ENCODE measurements around the gene PDIA4.
"Not testable (repeated sequence)": the region's sequence is repeated elsewhere in the genome, so short reads cannot be mapped to it uniquely, and the experiment has no call there.

Gene PDIA4

DNA sequence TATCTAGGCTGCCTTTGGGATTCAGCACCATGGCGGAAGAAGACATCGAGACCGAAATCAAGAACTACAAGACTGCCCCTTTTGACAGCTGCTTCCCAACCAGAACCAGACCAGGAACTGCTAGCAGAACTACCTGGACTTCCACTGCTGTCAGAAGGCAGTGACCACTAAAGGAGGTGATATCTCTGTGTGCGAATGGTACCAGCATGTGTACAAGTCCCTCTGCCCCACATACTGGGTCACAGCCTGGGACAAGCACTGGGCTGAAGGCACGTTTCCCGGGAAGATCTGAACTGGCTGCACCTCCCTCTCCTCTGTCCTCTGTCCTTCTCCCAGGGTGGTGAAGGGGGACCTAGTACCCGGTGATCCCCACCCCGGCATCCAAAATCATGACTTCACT is 25.6 kb upstream of the PDIA4 start:
- no peaks in the 10 kb centered on the region for H3K9me3 ChIP-seq
- no peaks in the 10 kb centered on the region for H3K4me1 ChIP-seq
- no peaks in the 10 kb centered on the region for H3K27me3 ChIP-seq (ENCODE audit: low read depth)
- in situ Hi-C loops (cut with MboI; ENCODE audit: low sequenced_read_pairs) = no loop called here
- DNase-seq (ENCODE audit: low spot score in 2 of 2) = no peak
- no peak overlapping the region for H3K4me3 ChIP-seq
- H3K36me3 ChIP-seq (replicated peaks) = no peaks in the 10 kb centered on the region

DNA sequence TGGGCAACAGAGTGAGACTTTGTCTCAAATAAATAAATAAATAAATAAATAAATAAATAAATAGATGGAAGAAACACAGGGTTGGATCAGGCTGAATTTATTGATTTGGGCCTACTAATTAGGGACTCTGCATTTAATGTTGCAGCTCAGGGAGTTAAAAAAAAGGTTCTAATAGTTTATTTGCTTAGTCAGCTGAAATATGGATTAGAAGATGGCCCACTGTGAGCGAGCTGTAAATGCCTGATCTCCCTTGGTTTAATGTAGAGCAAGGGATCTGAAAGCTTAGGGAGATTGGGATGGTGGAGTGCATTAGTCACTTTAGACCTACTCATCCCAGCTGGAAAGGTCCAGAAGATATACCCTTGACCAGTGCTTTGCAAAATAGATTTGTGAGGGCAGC is 25.1 kb upstream of the PDIA4 start:
- Histone ChIP-seq H3K4me1 (no peaks in the 10 kb centered on the region), H3K9me3 (no peaks in the 10 kb centered on the region), H3K36me3 (replicated peaks) (no peaks in the 10 kb centered on the region), H3K4me3 (no peak overlapping the region), H3K27me3 (ENCODE audit: low read depth) (no peaks in the 10 kb centered on the region)
- no peak for DNase-seq (ENCODE audit: low spot score in 2 of 2)
- in situ Hi-C loops (cut with MboI; ENCODE audit: low sequenced_read_pairs) = no loop called here

DNA sequence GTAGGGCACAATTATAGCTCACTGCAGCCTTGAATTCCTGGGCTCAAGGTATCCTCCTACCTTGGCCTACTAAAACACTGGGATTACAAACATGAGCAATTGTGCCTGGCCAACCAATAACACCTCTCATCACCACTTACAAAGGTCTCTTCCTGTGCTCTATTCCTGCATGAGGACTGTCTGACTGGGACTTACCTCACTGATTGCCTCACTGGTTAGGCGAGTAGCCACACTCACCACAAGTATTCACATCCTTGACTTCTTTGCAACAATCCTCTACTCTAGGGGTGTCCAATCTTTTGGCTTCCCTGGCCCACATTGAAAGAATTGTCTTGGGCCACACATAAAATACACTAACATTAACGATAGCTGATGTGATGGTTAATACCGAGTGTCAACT is 22.6 kb upstream of the PDIA4 start:
- Histone ChIP-seq H3K36me3 (replicated peaks) (no peaks in the 10 kb centered on the region), H3K9me3 (no peaks in the 10 kb centered on the region)
- in situ Hi-C loops (cut with MboI; ENCODE audit: low sequenced_read_pairs) = no loop called here

DNA sequence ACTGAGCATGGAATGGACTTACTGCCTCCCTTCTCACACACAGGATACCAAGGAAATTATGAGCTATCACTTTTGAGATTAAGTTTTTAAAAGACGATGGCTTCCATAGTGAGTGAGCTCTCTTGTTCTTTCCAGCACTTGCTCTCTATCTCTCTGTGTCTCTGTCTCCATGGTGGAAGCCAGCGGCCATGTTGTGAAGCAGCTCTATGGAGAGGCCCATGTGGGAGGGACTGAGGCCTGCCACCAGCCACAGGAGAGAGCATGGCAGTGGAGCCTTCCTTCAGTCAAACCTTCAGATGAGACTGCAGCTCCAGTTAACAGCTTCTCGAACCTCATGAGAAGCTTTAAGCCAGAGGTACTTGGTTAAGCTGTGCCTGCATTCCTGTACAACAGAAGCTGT is 20.5 kb upstream of the PDIA4 start:
- Histone ChIP-seq H3K4me3 (no peak overlapping the region), H3K36me3 (replicated peaks) (no peaks in the 10 kb centered on the region), H3K9me3 (no peaks in the 10 kb centered on the region), H3K4me1 (no peaks in the 10 kb centered on the region), H3K27me3 (ENCODE audit: low read depth) (no peaks in the 10 kb centered on the region)
- no peak for DNase-seq (ENCODE audit: low spot score in 2 of 2)
- in situ Hi-C loops (cut with MboI; ENCODE audit: low sequenced_read_pairs) = no loop called here

More for the DNA sequence above, 22.6 kb upstream of the PDIA4 start:
- Histone ChIP-seq H3K4me3 (no peak overlapping the region), H3K27me3 (ENCODE audit: low read depth) (no peaks in the 10 kb centered on the region), H3K4me1 (no peaks in the 10 kb centered on the region)
- DNase-seq (ENCODE audit: low spot score in 2 of 2) = no peak

DNA sequence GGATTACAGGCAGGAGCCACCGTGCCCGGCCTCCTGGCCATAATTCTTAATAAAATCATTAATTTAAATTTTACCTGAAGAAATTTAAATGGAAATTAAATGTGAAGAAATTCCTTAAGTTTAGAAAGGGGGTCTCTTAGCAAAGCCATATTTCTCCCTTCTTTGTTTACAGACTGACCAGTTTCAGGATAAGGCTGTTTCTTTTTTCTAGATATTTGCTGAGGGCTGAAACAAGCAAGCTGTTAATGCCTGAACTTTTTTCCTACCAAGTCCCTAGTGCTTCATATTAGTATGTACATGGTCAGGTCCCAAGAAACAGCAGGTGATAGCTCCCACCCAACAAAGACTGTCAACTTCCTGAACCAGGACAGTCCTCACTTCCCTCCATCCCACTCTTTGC is 18.1 kb upstream of the PDIA4 start:
- Histone ChIP-seq H3K9me3 (no peaks in the 10 kb centered on the region), H3K27me3 (ENCODE audit: low read depth) (no peaks in the 10 kb centered on the region), H3K4me1 (no peaks in the 10 kb centered on the region), H3K36me3 (replicated peaks) (no peaks in the 10 kb centered on the region), H3K4me3 (no peak overlapping the region)
- no peak for DNase-seq (ENCODE audit: low spot score in 2 of 2)
- in situ Hi-C loops (cut with MboI; ENCODE audit: low sequenced_read_pairs) = no loop called here

DNA sequence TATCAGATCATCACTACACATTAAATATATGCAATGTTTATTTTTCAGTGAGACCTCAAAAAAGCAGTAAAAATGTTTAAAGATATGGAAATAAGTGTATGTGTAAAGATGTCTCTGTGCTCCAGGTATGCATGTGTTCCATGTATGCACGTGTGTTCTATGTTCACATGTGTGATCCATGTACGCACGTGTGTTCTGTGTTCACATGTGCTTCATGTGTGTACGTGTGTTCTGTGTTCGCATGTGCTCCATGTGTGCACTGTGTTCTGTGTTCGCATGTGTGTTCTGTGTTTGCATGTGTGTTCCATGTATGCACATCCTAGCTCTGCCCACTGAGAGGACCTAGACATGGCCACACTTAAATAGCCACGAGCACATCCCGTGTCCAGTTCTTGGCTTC is 15.6 kb upstream of the PDIA4 start:
- H3K4me1 ChIP-seq = no peaks in the 10 kb centered on the region
- in situ Hi-C loops (cut with MboI; ENCODE audit: low sequenced_read_pairs) = no loop called here
- DNase-seq (ENCODE audit: low spot score in 2 of 2) = no peak
- no peak overlapping the region for H3K4me3 ChIP-seq
- H3K36me3 ChIP-seq (replicated peaks) = no peaks in the 10 kb centered on the region
- no peaks in the 10 kb centered on the region for H3K27me3 ChIP-seq (ENCODE audit: low read depth)
- no peaks in the 10 kb centered on the region for H3K9me3 ChIP-seq

DNA sequence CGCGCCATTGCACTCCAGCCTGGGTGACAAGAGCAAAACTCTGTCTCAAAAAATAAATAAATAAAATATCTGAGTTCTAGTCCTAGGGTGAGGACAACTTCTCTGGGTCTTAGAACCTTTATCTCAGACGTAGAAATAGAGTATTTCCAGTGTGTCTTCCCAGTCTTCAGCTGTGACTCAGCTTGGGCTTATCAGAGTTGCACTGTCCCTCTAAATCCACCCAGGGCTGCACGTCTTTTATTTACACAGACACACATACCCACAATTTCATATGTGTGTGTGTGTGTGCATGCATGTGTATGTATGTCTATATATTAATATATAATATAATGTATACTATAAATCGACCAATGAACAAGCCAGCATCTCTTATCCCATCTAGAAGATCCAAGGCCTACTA is 13.0 kb upstream of the PDIA4 start:
- Histone ChIP-seq H3K4me1 (no peaks in the 10 kb centered on the region), H3K9me3 (peaks cover 7% of the 10 kb centered on the region)
- in situ Hi-C loops (cut with MboI; ENCODE audit: low sequenced_read_pairs) = no loop called here

DNA sequence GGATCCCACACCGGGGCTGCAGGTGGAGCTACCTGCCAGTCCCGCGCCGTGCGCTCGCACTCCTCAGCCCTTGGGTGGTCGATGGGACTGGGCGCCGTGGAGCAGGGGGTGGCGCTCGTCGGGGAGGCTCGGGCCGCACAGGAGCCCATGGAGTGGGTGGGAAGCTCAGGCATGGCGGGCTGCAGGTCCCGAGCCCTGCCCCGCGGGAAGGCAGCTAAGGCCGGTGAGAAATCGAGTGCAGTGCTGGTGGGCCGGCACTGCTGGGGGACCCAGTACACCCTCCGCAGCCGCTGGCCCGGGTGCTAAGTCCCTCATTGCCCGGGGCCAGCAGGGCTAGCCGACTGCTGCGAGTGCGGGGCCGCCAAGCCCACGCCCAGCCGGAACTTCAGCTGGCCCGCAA is 10.3 kb upstream of the PDIA4 start:
- H3K4me1 ChIP-seq; H3K4me3 ChIP-seq; in situ Hi-C loops (cut with MboI; ENCODE audit: low sequenced_read_pairs); DNase-seq (ENCODE audit: low spot score in 2 of 2); H3K36me3 ChIP-seq (replicated peaks); H3K27me3 ChIP-seq (ENCODE audit: low read depth): not testable (repeated sequence)
- H3K9me3 ChIP-seq = peaks cover 12% of the 10 kb centered on the region

More for the DNA sequence above, 13.0 kb upstream of the PDIA4 start:
- DNase-seq (ENCODE audit: low spot score in 2 of 2) = no peak
- no peaks in the 10 kb centered on the region for H3K36me3 ChIP-seq (replicated peaks)
- H3K4me3 ChIP-seq = no peak overlapping the region
- no peaks in the 10 kb centered on the region for H3K27me3 ChIP-seq (ENCODE audit: low read depth)

DNA sequence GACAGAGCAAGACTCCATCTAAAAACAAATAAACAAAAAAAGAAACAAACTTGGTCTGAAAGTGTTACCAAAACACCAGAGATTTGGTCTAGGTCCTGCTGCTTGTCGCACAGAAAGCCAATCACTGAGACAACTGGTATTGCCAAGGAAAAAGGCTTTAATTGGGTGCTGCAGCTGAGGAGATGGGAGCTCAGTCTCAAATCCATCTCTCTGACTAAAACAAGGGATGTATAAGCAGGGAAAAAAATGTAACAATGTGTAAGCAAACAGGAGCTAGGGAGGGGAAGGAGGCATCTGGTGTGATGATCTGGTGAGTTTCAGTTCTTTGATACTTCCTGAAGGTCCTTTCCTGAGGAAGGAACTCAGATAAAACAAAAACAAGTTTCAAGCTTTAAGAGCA is 8.4 kb upstream of the PDIA4 start:
- Histone ChIP-seq H3K4me1 (no peaks in the 10 kb centered on the region), H3K36me3 (replicated peaks) (no peaks in the 10 kb centered on the region), H3K9me3 (peaks cover 12% of the 10 kb centered on the region), H3K4me3 (no peak overlapping the region), H3K27me3 (ENCODE audit: low read depth) (no peaks in the 10 kb centered on the region)
- in situ Hi-C loops (cut with MboI; ENCODE audit: low sequenced_read_pairs) = no loop called here
- no peak for DNase-seq (ENCODE audit: low spot score in 2 of 2)

DNA sequence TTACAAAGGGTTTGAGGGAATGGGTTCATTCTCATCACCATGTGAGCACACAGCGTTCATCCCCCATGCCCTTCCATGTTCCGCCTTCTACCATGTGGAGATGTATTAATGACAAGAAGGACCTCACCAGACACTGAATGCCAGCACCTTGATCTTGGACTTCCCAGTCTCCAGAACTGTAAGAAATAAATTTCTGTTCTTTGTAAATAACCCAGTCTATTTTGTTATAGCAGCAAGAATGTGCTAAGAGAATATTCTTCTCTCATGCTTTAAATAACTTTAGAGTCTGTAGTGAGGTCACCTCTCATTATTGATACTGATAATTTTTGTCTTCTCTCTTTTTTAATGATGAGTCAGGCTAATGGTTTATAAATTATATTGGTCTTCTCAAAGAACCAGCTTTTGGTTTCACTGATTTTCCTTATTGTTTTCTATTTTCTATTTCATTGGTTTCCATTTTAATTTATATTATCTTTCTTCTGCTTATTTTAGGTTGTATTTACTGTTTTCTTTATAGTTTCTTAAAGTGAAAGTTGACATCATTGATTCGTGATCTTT is 3.1 kb upstream of the PDIA4 start:
- no peaks in the 10 kb centered on the region for H3K27me3 ChIP-seq (ENCODE audit: low read depth)
- H3K9me3 ChIP-seq = peaks cover 6% of the 10 kb centered on the region
- H3K36me3 ChIP-seq (replicated peaks) = 0 out of 2 replicates have a peak, but pooled peaks cover 3% of the 10 kb centered on the region
- in situ Hi-C loops (cut with MboI; ENCODE audit: low sequenced_read_pairs) = no loop called here
- no peak for DNase-seq (ENCODE audit: low spot score in 2 of 2)
- no peak overlapping the region for H3K4me3 ChIP-seq
- peaks cover 4% of the 10 kb centered on the region for H3K4me1 ChIP-seq

DNA sequence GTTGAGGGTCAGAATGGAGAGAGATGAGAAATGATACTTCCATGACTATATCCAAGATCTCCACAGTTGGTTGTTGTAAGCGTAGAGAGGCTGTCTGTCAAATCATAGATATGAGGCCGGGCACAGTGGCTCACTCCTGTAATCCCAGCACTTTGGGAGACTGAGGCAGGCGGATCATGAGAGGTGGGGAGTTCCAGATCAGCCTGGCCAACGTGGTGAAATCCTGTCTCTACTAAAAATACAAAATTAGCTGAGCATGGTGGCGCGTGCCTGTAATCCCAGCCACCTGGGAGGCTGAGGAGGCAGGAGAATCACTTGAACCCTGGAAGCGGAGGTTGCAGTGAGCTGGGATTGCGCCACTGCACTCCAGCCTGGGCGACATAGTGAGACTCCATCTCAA is 2.1 kb upstream of the PDIA4 start:
- H3K27me3 ChIP-seq (ENCODE audit: low read depth); H3K4me3 ChIP-seq; H3K36me3 ChIP-seq (replicated peaks); DNase-seq (ENCODE audit: low spot score in 2 of 2); H3K9me3 ChIP-seq; H3K4me1 ChIP-seq; in situ Hi-C loops (cut with MboI; ENCODE audit: low sequenced_read_pairs): not testable (repeated sequence)

DNA sequence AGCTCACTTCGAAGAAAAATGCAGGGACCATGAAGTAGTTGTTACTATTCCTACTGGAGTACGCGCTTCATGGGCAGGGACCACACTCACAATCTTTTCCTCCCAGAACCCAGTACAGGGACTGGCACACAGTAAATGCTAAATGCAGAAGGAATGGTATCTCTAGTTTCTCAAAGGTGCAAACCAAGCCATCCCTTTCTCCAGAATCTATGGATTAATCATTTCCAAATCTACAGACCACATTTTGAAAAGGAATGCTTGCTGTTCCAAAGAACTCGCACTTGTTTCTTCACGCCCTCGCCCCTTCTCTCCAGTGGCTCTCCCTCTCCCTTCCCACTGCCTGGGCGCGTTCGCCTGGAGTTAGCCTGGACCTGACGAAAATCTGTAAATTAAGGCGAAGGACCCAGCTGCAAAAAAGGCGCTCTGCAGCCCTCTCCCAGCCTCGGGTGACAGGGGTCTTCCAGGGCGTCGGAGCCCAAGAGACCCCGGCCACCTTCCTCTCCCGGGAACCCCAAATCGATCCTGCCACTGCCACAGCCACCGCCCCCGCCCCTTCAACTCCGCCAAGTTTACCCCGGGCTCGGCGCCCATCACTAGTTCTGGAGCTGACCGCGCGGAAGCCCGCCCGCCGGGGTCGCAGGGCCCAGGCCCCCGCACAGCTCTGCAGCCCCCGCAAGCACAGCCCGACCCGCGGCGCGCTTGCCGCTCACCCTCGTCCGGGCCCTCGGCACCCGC is 527 bp downstream of the PDIA4 start:
- DNase-seq (ENCODE audit: low spot score in 2 of 2) = peak in 1 of 2 experiments; percentile 32
- no peaks in the 10 kb centered on the region for H3K27me3 ChIP-seq (ENCODE audit: low read depth)
- in situ Hi-C loops (cut with MboI; ENCODE audit: low sequenced_read_pairs) = no loop called here
- H3K9me3 ChIP-seq = no peaks in the 10 kb centered on the region
- peaks cover 18% of the 10 kb centered on the region for H3K36me3 ChIP-seq (replicated peaks)
- H3K4me3 ChIP-seq = peak overlapping the region; percentile 79
- H3K4me1 ChIP-seq = peaks cover 4% of the 10 kb centered on the region

DNA sequence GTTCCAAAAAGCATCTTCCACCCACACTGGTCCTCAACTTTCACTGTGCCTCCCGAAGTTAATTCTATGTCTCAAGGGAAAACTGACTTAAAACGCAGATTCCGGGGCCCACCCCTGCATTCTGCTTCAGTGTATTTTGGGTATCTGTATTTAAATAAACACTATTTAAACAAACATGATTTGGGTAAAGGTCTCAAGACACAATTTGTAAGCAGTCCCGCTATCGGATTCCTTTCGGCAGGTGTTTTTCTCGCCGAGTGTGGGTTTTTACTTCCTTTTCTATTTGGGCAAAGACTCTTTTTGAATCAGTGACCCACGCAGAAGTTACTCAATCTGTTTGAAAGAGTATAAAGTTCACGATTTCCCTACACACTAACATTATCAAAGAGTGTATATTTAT is 1.2 kb downstream of the PDIA4 start:
- Histone ChIP-seq H3K36me3 (replicated peaks) (peaks cover 22% of the 10 kb centered on the region), H3K4me1 (peaks cover 4% of the 10 kb centered on the region), H3K4me3 (peak overlapping the region; percentile 79), H3K27me3 (ENCODE audit: low read depth) (no peaks in the 10 kb centered on the region), H3K9me3 (no peaks in the 10 kb centered on the region)
- in situ Hi-C loops (cut with MboI; ENCODE audit: low sequenced_read_pairs) = no loop called here
- no peak for DNase-seq (ENCODE audit: low spot score in 2 of 2)

DNA sequence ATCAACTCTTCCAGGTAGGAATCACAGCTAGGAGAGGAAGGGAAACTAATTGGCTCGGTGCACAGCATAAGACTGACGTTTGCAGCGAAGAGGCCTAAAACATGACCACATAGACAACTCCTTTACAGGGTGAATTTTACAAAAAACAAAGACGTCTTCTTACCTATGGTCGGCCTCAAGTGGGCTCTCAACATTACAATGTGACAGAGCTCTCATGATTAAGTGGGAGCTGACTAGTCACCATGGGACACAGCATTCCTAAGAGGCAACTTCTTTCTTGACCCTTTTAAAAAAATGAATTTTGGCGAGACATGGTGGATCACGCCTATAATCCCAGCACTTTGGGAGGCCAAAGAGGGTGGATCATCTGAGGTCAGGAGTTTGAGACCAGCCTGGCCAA is 4.6 kb downstream of the PDIA4 start:
- in situ Hi-C loops (cut with MboI; ENCODE audit: low sequenced_read_pairs) = no loop called here
- no peaks in the 10 kb centered on the region for H3K27me3 ChIP-seq (ENCODE audit: low read depth)
- H3K4me1 ChIP-seq = no peaks in the 10 kb centered on the region; the same call in 1 of the 2 replicates
- H3K4me3 ChIP-seq = no peak overlapping the region
- H3K9me3 ChIP-seq = no peaks in the 10 kb centered on the region
- DNase-seq (ENCODE audit: low spot score in 2 of 2) = no peak
- H3K36me3 ChIP-seq (replicated peaks) = peaks cover 47% of the 10 kb centered on the region
